ENCODE results near the gene HTR7. TPM values are rescaled to one million over a fixed set of nuclear protein-coding genes. Genes with fewer than 3 reads are reported as not detected.

Gene HTR7
- total and polyA plus RNA-seq, 9 of the 15 experiments (the other 6 are each of a cell fraction or from before 2014, with no cell fraction given): 0.07 to 0.33 (median 0.18) TPM

DNA sequence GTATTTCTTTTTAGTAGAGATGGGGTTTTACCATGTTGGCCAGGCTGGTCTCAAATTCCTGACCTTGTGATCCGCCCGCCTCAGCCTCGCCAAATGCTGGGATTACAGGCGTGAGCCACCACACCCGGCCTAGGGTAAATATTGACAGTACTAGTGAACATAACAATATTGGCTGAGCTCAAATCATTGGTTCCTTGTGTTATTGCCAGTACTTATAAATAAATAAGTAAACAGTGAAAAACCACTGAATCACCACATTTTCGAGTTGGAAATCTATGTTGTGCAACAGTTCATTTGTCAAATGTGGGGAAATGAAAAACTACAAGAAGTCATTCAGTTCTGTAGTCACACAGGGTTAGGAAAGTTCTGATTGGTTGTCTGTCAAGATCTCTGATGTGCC lies 29.7 kb upstream of the HTR7 start:
- intact Hi-C loops (cut with micrococcal nuclease): no loop called here
- H3K36me3 ChIP-seq (ENCODE audit: control insufficient read depth, insufficient read depth, low read length): peaks cover 86% of the 10 kb centered on the region
- BruUV-seq (replicated peaks): no TSS peak
- TF ChIP-seq, protein P1, sequence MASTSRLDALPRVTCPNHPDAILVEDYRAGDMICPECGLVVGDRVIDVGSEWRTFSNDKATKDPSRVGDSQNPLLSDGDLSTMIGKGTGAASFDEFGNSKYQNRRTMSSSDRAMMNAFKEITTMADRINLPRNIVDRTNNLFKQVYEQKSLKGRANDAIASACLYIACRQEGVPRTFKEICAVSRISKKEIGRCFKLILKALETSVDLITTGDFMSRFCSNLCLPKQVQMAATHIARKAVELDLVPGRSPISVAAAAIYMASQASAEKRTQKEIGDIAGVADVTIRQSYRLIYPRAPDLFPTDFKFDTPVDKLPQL (IDR thresholded peaks at IDR 0.05; ENCODE audit: extremely low read depth, insufficient read length): no peak
- no peak for TF ChIP-seq XRCC3 (IDR thresholded peaks at IDR 0.05)
- no peak for TF ChIP-seq CBFB (CRISPR knock-in tag; IDR thresholded peaks at IDR 0.05)
- TF ChIP-seq EP300 (IDR thresholded peaks at IDR 0.05; ENCODE audit: low read length): no peak
- TF ChIP-seq, protein P2, sequence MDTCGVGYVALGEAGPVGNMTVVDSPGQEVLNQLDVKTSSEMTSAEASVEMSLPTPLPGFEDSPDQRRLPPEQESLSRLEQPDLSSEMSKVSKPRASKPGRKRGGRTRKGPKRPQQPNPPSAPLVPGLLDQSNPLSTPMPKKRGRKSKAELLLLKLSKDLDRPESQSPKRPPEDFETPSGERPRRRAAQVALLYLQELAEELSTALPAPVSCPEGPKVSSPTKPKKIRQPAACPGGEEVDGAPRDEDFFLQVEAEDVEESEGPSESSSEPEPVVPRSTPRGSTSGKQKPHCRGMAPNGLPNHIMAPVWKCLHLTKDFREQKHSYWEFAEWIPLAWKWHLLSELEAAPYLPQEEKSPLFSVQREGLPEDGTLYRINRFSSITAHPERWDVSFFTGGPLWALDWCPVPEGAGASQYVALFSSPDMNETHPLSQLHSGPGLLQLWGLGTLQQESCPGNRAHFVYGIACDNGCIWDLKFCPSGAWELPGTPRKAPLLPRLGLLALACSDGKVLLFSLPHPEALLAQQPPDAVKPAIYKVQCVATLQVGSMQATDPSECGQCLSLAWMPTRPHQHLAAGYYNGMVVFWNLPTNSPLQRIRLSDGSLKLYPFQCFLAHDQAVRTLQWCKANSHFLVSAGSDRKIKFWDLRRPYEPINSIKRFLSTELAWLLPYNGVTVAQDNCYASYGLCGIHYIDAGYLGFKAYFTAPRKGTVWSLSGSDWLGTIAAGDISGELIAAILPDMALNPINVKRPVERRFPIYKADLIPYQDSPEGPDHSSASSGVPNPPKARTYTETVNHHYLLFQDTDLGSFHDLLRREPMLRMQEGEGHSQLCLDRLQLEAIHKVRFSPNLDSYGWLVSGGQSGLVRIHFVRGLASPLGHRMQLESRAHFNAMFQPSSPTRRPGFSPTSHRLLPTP (IDR thresholded peaks at IDR 0.05; ENCODE audit: borderline replicate concordance, extremely low read depth, insufficient read length): no peak
- no peak for TF ChIP-seq HCFC1 (IDR thresholded peaks at IDR 0.05; ENCODE audit: low read depth, low read length)
- no peak for TF ChIP-seq SOX6 (IDR thresholded peaks at IDR 0.05)
- no peak for TF ChIP-seq FOXP1 (CRISPR knock-in tag; IDR thresholded peaks at IDR 0.05)
- no peak for TF ChIP-seq ZNF217 (CRISPR knock-in tag; IDR thresholded peaks at IDR 0.05)
- no peak for TF ChIP-seq HDAC2 (IDR thresholded peaks at IDR 0.05)
- no peak for TF ChIP-seq MAFF (IDR thresholded peaks at IDR 0.05; ENCODE audit: low read length)
- TF ChIP-seq SAFB (IDR thresholded peaks at IDR 0.05; ENCODE audit: borderline replicate concordance, low read depth, low read length): no peak
- no peak for TF ChIP-seq MEIS2 (IDR thresholded peaks at IDR 0.05; ENCODE audit: partially characterized antibody)

More for the DNA sequence above, 29.7 kb upstream of the HTR7 start:
- 92% methylated on average over 6 of the region's 6 CpGs for WGBS (ENCODE audit: insufficient coverage, low coverage, missing lambda C conversion rate)
- FAIRE-seq: no peak
- no peak overlapping the region for H3K9ac ChIP-seq (ENCODE audit: insufficient read depth in 1 of 2, low read depth in 2 of 2, low read length in 2 of 2)
- H3K27me3 ChIP-seq (ENCODE audit: control insufficient read depth in 2 of 2, insufficient read depth in 2 of 2, low read length in 2 of 2): no peaks in the 10 kb centered on the region
- H3K4me3 ChIP-seq: no peak overlapping the region
- no peaks in the 10 kb centered on the region for H3K4me1 ChIP-seq (replicated peaks in 1 of 2; ENCODE audit: control insufficient read depth in 2 of 2, insufficient read depth in 2 of 2, low read length in 2 of 2)
- H2AFZ ChIP-seq (ENCODE audit: low read depth, low read length): no peak overlapping the region
- CTCF ChIA-PET (ENCODE audit: low intra/inter-chr PET ratio): no interaction called here
- no peak overlapping the region for H3K27ac ChIP-seq (ENCODE audit: extremely low read depth, low read depth, low read length)
- in situ Hi-C loops (cut with MboI): no loop called here
- H3K79me2 ChIP-seq (ENCODE audit: control insufficient read depth, insufficient read depth, low read length): no peaks in the 10 kb centered on the region
- H4K20me1 ChIP-seq (replicated peaks; ENCODE audit: control insufficient read depth, insufficient read depth, low read length): no peaks in the 10 kb centered on the region
- no peak for ATAC-seq
- POLR2A ChIA-PET: interaction anchor here (0.7 kb wide), 1 partner anchor 16 kb away, joined by 5 read pairs; the partner anchor contains the start of gene RPP30
- H3K9me3 ChIP-seq (replicated peaks; ENCODE audit: control insufficient read depth, insufficient read depth, low read depth, low read length): no peaks in the 10 kb centered on the region
- H3K4me2 ChIP-seq (ENCODE audit: insufficient read depth, low read length): no peak overlapping the region
- no peak for DNase-seq (ENCODE audit: extremely low read depth in 1 of 4, low spot score in 3 of 4)
- H3K9me1 ChIP-seq (ENCODE audit: control insufficient read depth, insufficient read depth, low read length): no peaks in the 10 kb centered on the region

Measured in K562 (cell line).